AG09319 (cell line): ENCODE results near the gene SMAGP.
"Not testable (repeated sequence)": the region's sequence is repeated elsewhere in the genome, so short reads cannot be mapped to it uniquely, and the experiment has no call there.

Experiments used
- DNase-seq: peaks from one replicate; pipeline ENCODE4 v3.0.0-alpha.2; 2010; ENCODE audit warnings: low read depth; ENCODE audit errors: extremely low read depth
- TF ChIP-seq, protein P1 (sequence below): IDR thresholded peaks from 2 replicates; pipeline ENCODE4 v1.5.1; 2011; ENCODE audit warnings: low read depth, mild to moderate bottlenecking, inconsistent platforms, low read length, moderate library complexity

SMAGP gene

DNA sequence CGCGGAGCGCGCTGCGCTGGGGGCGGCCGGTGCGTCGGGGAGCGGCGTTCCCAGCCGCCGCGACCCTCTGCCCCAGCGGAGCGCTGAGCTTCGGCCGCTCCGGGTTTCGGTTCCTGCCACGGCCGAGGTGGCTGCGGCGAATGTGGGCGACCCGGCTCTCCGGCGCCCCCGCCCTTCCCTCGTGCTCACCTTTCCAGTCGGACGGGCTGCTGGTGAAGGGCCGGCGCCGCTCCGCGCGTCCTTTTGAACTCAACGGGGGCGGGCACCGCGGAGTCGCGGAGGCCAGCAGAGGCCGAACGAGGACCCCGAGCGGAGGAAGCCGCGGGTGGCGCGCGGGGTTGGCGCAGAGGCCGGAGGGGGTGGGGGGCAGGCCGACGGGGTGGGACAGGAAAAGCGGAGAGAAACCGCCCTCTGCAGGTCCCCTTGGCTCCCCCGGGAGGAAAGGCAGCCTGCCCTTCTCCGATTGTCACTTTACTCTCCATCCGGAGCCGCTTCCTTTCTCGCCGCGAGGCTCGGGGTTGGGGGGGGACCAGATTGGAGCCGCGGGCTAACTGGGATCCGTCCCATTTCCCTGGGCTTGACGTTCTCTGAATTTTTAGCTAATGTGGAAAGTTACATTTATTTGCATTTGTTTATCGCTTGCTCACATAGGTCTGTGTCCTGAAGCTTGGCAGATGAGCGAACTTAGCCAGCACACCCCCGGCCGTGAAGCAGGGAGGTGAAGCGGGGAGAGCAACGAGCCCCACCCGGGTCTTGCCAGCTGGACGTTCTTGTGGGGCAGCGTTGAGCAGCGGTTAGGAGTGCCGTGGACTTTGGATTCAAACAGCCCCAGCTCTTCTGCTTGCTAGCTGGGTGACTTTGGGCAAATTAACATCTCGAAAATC, at the start of gene SMAGP:
Gene SMAGP (minus strand): TSS at position 349 of the 884 bp plus-strand sequence. CDS start 1,137 bp downstream, outside the sequence.
- no peak for DNase-seq
- TF ChIP-seq, protein P1, sequence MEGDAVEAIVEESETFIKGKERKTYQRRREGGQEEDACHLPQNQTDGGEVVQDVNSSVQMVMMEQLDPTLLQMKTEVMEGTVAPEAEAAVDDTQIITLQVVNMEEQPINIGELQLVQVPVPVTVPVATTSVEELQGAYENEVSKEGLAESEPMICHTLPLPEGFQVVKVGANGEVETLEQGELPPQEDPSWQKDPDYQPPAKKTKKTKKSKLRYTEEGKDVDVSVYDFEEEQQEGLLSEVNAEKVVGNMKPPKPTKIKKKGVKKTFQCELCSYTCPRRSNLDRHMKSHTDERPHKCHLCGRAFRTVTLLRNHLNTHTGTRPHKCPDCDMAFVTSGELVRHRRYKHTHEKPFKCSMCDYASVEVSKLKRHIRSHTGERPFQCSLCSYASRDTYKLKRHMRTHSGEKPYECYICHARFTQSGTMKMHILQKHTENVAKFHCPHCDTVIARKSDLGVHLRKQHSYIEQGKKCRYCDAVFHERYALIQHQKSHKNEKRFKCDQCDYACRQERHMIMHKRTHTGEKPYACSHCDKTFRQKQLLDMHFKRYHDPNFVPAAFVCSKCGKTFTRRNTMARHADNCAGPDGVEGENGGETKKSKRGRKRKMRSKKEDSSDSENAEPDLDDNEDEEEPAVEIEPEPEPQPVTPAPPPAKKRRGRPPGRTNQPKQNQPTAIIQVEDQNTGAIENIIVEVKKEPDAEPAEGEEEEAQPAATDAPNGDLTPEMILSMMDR, result no peak

DNA sequence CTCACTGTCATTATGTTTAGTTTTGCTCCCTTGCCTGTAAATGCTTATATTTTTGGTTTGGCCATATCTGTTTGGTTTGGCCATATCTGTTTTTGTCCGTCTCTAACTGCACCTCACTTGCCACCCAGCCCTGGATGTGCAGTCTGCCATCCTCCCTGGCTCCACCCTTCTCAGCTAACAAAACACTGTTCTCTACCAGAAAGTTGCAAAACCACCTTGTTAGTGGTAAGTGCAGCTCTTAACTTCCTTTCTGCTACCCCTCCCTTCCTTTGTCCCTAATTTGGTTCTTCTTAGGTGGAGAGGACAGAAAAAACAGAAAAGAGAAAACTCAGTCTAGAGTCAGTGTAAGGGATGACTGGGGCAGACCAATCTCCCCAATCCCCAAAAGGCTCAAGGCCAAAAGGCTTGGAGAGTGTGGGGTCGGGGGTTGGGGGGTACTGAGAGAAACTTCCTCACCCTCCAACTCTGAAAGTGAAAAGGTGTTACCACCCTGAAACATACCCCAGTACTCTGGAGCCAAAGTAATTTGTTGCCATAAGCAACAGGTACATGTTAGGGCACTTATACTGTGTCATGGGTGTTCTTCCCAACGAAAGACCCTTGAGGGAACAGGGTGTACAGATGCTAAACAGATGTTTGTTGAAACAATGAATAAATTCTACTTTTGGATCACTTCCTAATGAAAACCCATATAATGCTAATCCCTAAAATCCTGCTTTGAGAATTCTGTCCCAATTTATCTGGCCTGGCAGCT, 48.8 kb upstream of the SMAGP start:
- no peak for DNase-seq
- TF ChIP-seq, protein P1, result no peak

DNA sequence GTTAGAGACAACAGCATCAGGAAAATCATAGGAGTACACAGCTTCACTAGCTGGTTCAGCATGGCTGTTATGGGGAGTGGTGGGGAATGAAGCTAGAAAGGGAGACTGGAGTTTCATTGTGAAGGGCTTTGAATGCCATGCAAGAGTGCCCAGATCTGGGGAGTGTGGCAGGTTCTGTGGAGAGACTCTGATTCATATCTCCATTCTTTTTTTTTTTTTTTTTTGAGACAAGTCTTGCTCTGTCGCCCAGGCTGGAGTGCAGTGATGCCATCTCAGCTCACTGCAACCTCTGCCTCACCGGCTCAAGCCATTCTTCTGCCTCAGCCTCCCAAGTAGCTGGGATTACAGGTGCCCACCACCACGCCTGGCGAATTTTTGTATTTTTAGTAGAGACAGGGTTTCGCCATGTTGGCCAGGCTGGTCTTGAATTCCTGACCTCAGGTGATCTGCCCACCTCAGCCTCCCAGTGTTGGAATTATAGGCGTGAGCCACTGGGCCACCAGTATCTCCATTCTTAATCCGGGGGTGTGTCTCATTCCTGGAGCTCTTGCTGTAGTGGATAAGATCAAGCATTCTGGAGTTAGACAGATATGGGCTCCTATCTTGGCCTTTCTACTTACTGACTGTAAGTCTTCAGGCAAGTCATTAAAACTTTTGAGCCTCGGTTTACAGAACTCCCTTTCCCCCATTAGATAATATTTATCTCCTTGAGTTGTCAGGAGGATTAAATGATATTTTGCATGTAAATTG, 48.0 kb upstream of the SMAGP start:
- not testable (repeated sequence) for DNase-seq

DNA sequence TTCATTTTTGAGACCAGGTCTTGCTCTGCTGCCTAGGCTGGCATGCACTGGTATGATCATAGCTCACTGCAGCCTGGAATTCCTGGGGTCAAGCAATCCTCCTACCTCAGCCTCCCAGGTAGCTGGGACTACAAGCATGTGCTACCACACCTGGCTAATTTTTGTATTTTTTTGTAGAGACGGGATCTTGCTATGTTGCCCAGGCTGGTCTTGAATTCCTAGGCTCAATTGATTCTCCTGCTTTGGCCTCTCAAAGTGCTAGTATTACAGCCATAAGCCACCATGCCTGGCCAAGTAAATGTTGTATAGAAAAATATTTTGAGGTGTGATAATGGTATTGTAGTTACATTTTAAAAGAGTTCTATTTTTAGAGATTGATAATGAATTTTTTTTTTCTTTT, 41.2 kb upstream of the SMAGP start:
- TF ChIP-seq, protein P1, result no peak
- no peak for DNase-seq

DNA sequence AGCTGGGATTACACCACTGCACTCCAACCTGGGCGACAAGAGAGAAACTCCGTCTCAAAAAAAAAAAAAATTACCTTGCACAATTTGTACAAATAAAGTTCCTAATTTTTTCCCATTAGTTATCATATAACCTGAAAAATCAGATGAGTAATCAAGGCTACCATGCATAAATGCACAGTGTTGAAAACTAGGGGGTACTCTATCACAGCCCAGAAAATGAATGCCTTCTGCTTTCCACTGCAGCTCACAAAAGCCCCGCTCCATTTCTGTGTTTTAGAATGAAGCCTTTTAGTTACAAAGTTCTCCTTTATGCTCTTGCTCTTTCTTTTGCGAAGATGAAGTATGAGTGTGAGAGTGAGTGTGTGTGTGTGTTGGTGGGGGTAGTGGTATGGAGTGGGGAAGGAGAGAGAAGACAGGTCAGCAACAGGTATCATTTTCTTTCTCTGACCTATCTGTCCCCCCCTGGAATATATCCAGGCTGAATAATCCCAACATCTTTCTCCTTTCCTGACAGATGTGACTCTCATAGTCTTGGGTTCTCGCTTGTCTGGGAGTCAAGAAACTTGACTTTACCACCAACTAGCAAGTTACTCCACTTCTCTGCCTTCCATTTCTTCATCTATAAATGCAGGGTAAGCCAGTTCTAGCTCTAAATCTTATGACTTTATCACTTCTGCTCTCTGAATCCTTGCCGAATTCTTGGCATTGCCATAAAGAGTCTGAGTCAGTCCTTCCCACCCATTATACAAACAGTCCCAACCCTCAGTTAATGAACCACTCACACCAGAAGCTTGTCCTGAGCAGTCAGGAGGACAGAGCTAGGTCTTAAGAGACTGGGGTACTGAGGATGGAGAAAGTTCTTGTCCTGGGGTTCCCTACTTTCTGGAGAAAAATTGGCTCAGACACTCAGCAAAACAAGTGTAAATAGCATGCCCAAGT, 37.7 kb upstream of the SMAGP start:
- TF ChIP-seq, protein P1, result no peak
- DNase-seq, result peak; percentile 35

GRCh38 chr12:51306507-51306906, 36.3 kb upstream of the SMAGP start:
- TF ChIP-seq, protein P1, result no peak
- DNase-seq, result no peak

DNA sequence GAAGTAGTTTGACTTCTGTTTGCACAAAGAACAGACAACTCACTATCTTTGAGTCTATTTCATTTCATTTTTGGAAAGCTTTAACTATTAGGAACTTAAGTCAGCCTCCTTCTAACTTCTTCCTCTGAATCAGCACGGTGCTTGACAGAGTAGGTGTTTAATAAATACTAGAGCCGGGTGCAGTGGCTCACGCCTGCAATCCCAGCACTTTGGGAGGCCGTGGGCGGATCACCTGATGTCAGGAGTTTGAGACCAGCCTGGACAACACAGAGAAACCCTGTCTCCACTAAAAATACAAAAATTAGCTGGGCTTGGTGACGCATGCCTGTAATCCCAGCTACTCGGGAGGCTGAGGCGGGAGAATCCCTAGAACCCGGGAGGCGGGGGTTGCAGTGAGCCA, 30.6 kb upstream of the SMAGP start:
- not testable (repeated sequence) for DNase-seq
